Ramos (cell line): ENCODE measurements around the gene RGS6.

Experiments
- in situ Hi-C: fragments of 300-500 bp; cut with MboI; formaldehyde crosslinking; loops from one replicate; pipeline ENCODE4 v1.14.3; 2022; ENCODE audit warnings: low sequenced_read_pairs; ENCODE audit not compliant: unreplicated experiment

Gene RGS6

DNA sequence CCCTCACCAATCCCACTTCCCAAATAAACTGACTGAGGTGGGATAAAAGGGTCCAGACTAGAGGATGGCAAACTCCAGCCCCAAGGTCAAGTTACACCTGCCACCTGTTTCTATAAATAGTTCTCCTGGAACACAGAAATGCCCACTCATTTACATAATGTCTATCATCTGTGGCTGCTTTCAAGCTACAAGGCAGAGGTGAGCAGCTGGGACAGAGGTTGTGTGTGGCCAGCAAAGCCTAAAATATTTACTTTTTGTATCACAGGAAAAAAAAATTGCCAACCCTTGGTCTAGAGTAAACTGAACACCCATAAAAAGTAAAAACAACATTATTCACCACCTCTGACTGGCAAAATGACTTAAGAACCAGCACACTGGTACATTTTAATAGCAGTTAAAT is 269.4 kb downstream of the RGS6 start:
- in situ Hi-C loops, result no loop called here

DNA sequence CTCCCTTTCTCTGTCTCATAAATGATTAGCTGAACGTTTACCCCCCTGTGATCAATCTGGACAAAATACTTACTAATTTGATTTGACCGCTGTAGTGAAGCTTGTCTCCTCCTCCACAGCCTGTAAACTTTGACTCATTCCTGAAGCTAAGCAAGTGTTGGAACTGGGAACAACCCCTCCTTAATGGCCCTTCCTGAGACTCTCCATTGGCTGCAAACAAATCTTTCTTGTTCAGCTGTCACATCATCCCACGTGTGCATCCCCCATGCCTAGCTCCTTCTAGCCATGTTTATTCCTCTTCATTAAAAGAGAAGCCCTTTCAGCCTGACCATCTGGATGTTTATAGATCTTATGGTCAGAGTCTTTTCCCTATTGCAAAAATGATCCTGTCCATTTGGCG is 281.2 kb downstream of the RGS6 start:
- in situ Hi-C loops, result no loop called here

DNA sequence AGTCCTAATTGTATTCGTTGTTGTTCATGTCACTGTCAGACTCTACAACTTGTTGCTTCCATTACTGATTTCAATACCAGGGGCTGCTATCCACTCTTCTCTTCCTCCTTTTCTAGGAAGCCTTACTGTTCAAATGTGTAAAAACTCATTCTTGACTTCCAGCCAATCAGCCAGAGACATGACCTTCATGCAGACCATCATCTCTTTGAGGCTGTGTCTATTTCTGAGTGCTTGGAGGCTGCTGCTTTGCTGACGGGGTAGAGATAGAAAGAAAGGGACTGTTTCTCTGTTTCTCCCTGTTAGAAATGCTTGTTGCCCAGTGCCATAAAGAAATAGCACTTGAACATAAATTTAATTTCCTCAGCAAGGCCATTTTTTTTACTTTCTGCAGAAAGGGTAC is 282.9 kb downstream of the RGS6 start:
- in situ Hi-C loops, result no loop called here

DNA sequence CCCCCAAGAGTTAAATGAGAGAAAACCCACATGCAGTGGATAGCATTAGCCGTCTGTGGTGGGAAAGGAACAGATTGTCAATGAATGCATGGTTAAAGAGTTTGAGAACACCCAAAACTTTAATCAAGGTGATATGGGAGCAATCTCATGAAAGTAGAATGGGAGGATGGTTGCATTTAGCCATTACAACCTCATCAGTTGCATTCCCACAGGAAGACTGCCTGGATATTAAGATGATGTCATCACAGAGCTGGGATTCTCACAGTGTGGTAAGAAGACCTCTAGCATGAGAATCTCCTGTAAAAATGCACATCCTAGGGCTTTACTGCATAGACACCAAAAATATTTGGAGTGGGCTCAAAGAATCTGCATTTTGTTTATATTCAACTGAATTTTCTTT is 284.9 kb downstream of the RGS6 start:
- in situ Hi-C loops, result no loop called here

DNA sequence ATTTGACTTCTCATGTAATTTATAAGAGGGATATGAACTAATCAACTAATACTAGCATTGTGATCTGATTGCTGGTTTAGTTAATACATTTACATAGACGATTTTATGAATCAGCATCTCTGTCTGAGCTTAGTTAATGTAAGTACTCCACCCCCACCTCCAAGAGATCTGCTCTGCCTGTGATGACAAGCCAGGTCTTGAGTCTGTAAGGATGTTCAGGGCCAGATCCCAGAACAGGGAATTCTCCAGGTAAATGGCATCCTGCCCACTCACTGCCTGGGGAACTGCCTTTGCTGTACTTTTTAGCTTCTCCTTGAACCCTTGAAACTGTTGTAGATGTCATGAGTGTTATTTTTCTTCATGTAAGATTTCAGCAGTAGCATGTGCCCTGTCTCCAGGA is 289.8 kb downstream of the RGS6 start:
- in situ Hi-C loops, result no loop called here

DNA sequence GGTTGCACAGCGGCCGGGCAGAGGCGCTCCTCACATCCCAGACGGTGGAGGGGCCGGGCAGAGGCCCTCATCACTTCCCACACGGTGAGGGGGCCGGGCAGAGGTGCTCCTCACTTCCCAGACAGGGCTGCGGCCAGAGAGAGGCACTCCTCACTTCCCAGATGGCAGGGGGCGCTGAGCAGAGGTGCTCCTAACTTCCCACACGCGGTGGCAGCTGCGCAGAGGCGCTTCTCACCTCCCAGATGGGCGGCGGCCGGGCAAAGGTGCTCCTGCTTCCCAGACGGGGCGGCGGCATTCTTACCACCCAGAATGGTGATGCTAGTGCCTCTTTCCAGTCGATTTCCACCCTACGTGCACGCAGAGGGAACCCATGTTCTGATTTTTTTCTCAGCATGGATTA is 304.4 kb downstream of the RGS6 start:
- in situ Hi-C loops, result no loop called here

DNA sequence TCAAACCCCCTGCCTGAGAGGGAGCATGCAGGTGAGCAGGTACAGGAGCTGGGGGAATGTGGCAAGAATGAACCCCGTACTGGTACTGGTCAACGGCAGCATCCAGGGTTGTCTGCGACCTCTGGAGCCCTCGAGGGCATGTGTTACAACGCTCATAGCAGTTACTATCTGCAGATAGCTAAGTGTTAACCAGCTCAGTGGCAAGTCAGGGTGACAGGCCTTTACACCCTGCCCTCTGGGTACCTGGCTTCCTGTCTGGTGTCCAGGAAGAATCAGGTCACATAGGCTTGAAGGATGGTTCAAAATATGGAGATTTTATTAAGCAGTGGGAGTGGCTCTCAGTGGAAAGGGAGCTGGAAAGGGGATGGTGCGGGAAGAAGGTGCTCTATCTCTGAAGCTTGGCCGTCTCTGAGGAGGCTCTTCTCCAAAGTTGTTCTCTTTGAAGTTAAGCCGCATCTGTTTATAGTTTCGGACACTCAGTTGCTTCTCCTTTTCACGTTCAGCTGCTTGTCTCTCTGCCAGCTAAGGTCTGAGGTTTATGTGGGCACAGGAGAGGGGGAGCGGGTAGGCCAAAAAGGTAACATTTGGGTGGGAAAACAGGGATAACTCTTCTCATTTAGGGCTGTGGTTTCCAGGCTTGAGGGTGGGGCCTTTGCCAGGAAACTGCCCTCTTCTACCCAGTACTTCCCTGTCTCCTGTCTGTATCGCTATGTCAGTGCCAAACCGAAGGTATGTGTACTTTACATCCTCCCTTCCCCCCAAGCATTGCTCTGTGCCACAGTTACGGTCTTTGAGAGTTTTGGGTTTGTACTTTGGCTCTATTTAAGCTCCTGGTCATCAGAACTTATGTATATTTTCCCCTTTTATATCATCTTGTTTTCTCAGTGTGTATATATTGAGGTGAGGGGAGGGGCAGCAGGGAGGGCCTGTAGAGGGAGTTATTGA is 305.8 kb downstream of the RGS6 start:
- in situ Hi-C loops, result no loop called here

DNA sequence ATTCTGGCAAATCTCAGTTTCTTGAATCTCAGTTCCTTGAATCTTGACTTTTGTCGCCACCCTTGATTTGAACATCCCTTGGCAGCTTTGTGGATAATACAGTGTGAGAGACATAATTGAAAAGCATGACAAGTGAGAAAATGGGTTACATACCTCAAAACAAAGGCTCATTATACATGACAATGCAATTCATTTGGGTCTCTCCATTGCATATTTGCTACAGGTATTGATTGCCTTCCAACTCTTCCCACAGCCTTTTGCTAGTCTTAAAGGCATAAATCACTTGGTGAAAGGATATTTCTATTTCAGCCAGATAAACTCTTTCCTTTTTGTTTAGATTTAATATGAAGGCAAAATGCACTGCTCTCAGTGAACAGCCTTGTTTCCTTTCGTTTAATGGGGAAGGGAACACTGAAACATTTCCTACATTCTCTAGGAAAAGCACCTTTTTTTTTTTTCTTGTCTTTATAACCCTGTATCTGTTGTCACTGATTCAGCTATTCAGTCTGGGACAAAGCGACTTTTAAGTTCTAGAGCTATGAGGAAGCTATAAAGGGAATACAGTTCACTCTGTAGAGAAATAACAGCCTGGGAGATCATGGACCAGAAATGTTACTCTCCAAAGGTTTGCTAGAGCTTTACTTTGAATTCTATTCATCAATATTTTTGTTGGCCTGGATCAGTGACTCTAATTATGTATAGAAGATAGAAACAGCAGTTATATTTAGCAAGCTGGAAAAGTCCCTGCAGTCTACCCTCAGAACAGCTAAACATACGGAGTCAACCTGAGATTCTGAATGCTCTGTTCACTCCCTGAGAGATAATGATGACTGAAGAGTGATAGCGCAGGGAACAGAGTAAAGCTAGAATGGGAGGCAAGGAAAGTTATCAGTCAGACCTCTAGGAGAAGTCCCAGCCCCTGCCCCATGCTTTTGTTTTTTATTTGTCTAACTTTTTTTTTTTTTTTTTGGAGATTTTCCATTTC is 311.4 kb downstream of the RGS6 start:
- in situ Hi-C loops, result no loop called here

DNA sequence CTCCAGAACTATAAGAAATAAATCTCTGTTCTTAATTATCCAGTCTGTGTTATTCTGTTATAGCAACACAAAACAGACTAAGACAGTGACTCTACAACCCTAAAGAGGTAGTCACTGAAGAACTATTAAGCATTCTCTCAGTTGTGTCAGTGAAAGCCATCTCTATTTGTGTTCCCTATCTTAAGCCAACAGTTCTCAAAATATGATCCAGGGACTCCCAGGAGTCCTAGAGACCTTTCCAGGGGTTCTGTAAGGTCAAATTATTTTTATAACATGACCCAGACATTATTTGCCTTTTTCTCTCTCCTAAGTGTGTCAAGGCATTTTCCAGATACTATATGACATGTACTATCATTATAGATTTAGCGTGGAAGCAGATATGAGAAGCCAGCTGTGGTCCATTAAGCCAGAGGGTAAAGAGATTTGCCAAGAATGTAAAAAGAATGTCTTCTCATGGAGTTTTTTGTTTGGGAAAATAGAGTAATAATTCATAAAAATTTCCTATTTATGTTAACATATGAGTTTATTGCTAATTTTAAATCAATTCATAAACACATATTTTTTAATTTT is 315.8 kb downstream of the RGS6 start:
- in situ Hi-C loops, result no loop called here

DNA sequence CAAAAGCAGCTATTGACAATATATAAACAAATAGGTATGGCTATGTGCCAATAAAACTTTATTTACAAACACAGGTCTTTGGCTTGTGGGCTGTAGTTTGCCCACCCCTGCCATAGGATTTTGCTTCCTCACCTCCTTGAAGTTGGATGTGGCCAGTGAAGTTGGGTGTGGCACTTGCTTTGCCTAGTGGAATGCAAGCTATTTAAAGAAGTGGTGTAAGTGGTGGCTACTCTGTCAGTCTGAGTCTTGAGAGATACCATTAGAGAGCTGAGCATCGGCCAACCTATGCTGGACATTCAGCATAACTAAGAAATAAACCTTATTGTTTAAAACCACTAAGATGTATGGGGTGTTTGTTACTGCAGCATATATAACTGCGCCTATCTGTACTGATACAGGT is 321.3 kb downstream of the RGS6 start:
- in situ Hi-C loops, result no loop called here

DNA sequence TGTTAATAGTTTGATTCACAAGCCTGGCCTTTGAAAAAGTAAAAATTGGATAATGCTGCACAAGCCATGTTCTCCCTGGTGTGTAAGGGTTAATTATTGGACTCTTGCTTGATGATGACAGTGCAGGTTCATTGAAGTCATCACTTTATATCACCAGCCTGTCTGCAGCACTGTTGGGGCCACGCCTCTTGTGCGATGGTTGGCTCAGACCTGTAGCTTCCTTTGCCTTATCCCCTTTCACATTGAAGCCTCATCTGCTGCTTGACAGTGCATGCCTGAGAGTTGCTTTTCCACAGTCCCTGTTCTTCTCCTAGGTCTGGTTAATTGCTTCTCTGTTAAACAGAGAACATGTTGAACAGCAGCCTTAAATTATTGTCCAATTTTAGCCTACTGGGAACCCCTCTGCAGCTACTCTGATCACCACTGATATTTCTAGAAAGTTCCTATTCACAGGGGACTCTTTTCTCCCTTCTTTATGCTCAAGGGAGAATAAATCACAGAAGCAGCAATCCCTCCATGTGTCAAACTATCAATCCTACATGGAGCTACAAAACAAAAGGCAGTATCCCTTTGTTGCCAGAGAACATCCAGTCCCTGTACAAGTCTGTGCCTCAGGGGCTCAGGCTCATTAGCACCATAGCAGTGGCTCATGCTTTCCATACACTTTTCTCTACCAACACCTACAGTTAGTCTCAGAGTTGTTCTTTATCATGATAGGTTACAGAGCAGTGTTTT is 322.1 kb downstream of the RGS6 start:
- in situ Hi-C loops, result no loop called here

DNA sequence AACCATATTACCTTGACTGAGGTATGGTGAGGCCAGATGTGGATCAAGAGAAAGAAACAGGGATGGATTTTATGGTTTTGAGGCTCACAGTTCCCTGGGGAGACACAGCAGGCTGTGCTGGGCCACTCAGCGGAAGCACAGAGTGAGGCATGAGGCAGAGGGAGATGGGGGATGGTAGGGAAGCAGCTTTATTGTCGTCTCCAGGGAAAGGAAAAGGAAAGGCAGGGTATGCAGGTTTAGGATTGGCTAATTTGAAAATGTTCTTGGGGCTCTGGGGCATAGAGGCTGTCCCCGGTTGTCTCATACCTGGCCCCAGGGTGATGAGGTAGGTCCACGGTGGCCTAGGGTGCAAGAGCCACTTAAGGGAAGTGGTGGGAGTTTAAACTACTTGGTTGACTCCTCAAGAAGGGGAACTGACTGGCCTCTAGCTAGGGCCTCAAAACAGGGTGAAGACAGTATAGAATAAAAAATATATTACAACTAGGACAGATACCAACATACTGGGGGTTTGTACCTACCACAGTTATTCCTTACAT is 322.8 kb downstream of the RGS6 start:
- in situ Hi-C loops, result no loop called here

DNA sequence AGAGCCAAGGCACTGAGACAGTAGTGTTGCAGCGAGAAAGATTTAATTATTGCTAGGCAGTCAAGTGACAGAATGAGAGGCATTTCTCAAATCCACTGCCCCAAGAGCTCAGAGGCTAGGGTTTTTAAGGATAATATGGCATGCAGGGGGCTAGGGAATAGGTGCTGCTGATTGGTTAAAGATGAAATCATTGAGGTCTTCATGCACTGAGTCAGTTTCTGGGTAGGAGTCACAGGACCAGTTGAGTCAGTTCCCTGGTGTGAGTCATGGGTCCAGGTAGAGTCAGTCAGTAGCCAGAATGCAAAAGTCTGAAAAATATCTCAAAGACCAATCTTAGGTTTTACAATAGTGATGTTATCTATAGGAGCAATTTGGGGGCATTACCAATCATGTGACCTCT is 323.8 kb downstream of the RGS6 start:
- in situ Hi-C loops, result no loop called here

DNA sequence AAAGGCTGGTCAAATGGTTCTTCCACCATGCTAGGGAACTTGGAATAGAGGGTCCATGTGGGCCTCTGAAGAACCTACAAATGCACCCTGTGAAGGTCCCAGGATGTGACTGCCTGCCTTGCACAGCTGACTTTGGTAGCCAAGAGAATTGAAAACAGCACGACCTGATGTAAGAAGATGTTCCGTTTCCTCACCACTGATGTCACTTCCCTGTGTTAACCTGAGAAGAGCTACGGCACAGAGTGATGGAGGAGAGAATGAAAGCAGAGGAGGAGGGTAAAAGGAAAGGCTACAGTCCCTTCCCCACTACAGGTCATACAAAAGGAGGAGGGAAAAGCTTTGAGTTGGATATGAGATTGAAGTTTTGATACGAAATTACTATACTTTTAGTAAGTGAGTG is 328.8 kb downstream of the RGS6 start:
- in situ Hi-C loops, result no loop called here

DNA sequence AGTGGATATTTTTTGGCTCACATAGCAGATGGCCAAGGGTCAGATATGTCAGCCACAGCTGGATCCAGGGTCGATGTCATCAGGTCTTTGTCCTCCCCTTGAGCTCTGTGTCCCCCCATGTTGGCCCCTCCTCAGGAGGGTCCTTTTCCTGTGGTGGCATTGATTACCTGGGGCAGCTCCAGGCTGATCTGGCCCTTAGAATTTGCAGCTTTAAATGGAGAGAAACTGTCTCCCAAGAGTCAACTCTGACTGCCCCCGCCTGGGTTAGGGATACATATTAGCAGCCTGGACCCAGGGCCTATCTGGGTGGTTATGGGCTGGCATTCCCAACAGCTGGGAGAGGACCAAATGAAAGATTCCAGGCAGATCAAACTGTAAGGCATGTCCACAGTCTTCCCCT is 330.5 kb downstream of the RGS6 start:
- in situ Hi-C loops, result no loop called here

DNA sequence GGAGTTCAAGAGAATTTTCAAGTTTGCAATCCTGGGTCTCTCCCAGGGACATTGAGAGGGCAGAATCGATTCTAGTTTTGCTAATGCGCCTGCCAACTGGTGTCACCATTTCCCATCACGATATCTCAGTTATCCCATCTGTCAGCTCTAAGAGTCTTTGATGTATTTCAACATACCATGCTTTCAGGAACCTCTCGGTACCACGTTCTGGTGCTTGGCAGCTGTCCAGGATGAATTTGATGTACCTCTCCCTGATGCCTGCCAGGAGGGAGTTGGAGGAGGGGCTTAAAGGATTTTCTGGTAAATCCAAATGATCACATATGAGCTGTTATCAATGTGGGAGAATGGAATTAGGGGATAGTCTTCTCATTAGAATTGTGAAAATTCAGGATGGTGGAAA is 332.5 kb downstream of the RGS6 start:
- in situ Hi-C loops, result no loop called here

DNA sequence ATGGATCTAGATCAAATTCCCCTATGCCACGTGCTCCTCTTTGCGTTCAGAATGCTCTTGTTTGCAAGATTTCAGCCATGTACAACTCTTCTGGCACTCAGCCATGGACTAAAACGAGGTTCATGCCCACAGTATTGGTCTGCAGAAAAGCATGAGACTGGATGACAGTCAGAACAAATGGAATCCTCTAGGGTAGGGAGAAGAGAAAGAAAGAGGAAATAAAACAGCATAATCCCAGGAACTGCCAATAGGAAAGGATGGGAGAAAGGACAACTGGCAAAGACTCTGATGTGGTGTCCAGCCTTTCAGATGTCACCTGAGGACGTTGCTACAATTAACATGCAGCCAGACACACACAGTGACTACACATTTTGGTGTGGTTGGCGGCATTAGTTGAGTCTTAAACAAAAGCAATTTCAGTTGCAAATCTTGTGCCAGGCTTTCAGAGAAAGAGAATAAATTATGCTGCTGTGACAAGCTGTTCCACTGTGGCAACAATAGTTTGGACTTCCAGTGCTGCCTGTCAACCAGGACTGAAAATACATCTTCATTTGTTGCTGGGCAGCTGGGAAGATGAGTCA is 338.0 kb downstream of the RGS6 start:
- in situ Hi-C loops, result no loop called here

DNA sequence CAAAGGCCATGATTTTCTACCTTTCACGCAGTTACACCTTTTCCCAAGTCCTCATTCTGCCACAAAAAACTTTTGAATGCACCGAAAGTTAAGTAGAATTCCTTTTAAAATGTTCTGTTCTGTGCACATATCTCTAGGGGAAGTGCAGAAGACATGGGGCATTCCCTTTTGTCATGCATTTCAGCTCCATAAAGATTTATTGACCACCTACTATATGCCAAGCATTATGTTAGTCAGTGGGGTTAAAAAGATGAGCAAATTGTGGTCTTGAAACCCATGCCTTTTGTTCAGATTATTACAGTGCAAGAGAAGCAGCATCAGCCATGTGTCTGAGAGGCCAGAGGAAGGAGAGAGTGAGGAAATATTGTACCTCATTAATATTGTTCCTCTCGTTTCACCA is 338.5 kb downstream of the RGS6 start:
- in situ Hi-C loops, result no loop called here

DNA sequence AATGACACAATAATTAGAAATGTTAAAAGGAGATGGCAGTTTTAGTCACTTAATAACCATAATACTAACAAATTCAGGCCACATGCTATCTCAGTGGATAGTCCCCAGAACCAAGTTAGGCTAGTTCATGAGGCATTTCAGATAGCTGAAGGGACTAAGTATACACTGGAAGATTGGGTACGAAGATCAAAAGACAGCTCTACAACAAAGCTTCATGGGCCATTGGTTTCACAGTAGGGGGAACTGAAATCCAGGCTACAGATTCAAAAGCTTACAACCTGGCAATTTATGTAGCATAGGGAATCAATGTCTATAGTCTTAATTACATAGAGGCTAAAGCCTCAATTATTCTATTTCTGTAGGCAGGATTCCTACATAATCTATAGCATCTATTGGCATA is 343.0 kb downstream of the RGS6 start:
- in situ Hi-C loops, result no loop called here

DNA sequence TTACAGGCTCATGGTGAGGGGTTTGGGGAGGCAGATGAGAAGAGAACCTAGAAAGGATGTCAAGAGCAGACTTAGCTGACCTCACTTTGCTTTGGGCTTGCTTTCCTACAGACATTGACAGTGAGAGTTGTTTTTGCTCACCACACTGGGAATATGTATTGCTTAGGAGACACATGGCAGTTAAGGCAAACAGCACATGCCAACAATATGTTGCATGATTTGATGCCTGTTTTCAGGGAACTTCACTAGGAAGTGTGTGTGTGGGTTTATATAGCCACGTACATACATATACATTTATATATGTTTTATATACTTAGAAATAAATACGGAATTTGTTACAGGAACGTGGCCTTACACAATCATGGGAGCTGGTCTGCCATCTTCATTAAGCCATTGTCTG is 346.1 kb downstream of the RGS6 start:
- in situ Hi-C loops, result no loop called here
